ENCODE measurements around the gene SP8. TPM values are rescaled to one million over a fixed set of nuclear protein-coding genes. Genes with fewer than 3 reads are reported as not detected.

The SP8 gene
- total and polyA plus RNA-seq, 9 donors, result 0.18 TPM; not detected in 8

DNA sequence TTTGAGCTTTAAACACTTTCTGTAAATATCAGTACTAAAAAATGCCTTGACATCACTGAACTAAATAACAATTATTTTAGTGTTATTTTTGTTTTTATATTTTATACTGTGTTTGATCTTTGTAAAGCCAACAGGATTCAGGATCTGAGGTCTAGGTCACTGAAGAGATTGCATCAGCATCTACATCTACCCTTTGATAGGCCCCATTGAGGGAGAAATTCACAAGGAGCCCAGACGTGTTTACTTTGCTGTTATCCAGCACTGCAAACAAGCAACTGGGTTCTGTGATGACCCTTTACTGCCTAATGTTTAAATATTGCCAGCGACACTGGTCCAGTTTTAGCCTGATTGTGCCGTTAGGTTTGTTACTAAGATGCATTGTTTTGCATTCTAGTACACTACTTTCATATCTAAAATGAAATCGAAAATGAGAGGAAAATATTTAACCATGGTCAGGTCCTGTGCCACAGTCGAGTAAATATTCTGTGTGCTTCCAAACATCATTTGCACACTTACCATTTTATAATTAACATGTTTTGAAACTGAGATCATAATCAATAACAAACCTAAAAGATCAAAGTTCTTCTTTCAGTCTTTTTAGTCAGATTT, 48.7 kb downstream of the SP8 start:
- TF ChIP-seq, protein P1, sequence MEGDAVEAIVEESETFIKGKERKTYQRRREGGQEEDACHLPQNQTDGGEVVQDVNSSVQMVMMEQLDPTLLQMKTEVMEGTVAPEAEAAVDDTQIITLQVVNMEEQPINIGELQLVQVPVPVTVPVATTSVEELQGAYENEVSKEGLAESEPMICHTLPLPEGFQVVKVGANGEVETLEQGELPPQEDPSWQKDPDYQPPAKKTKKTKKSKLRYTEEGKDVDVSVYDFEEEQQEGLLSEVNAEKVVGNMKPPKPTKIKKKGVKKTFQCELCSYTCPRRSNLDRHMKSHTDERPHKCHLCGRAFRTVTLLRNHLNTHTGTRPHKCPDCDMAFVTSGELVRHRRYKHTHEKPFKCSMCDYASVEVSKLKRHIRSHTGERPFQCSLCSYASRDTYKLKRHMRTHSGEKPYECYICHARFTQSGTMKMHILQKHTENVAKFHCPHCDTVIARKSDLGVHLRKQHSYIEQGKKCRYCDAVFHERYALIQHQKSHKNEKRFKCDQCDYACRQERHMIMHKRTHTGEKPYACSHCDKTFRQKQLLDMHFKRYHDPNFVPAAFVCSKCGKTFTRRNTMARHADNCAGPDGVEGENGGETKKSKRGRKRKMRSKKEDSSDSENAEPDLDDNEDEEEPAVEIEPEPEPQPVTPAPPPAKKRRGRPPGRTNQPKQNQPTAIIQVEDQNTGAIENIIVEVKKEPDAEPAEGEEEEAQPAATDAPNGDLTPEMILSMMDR (IDR thresholded peaks at IDR 0.05), result no peak
- TF ChIP-seq EP300 (IDR thresholded peaks at IDR 0.05), result no peak
- TF ChIP-seq POLR2A (IDR thresholded peaks at IDR 0.05), result no peak
- Histone ChIP-seq H3K27ac (no peak overlapping the region), H3K4me3 (no peak overlapping the region), H3K4me1 (ENCODE audit: insufficient read depth) (no peaks in the 10 kb centered on the region), H3K36me3 (no peaks in the 10 kb centered on the region), H3K27me3 (no peaks in the 10 kb centered on the region), H3K9me3 (no peaks in the 10 kb centered on the region)
- DNase-seq, result no peak
- intact Hi-C loops (cut with DNase I), result no loop called here
- 48 to 51% (median 51%) methylated on average over 5 of the region's 5 CpGs for WGBS, 3 donors

DNA sequence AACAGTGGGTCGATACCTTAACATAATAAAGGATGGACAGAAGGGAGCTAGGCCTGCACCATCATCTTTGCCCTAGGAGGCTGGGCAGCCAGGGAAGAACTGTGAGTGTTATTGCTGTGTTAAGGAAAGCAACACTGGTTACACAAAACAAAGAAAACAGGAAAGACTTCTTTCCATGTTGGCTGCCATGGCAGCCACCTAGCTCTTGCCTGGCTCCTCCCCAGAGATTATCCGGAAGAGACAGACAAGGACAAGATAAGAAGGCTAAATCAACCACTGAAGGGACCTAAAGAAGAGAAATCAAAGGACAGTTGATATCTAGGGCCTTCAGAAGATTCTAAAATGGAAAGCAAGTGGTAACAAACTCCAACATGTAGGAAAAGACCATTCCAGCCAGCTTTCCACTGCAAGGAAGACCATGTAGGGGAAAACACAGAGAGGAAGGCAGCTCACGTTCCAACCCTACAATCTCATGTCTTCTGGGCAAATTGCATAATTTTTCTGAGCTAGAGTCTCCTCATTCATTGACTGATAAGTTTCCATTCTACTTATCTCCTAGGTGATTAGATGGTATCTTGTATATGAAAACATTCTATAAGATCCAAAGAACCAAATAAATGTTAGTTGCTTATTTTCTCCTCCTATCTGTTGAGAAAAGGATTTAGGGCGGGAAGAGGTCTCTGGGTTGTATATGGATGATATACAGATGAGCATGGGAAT, 51.2 kb downstream of the SP8 start:
- H3K36me3 ChIP-seq, result no peaks in the 10 kb centered on the region
- no peak overlapping the region for H3K4me3 ChIP-seq
- TF ChIP-seq EP300 (IDR thresholded peaks at IDR 0.05) (no peak), POLR2A (IDR thresholded peaks at IDR 0.05) (no peak)
- TF ChIP-seq, protein P1 (IDR thresholded peaks at IDR 0.05), result no peak
- H3K27me3 ChIP-seq, result no peaks in the 10 kb centered on the region
- DNase-seq, result no peak
- intact Hi-C loops (cut with DNase I), result no loop called here
- WGBS, 3 donors, result 56 to 72% (median 66%) methylated on average over 4 of the region's 4 CpGs
- H3K27ac ChIP-seq, result no peak overlapping the region
- no peaks in the 10 kb centered on the region for H3K9me3 ChIP-seq
- no peaks in the 10 kb centered on the region for H3K4me1 ChIP-seq (ENCODE audit: insufficient read depth)

Other genes starting within 250 kb of the SP8 start
- under 1 TPM in 4 of 7 donors, not detected in 3; 0.11 to 0.60 (median 0.35) TPM for gene ABCB5, start 171.2 kb downstream of the SP8 start, total RNA-seq
- gene ABCB5, start 171.2 kb downstream of the SP8 start, polyA plus RNA-seq, result under 1 TPM in 1 of 2 donors, not detected in 1; 0.88 TPM

Measured in ovary (tissue), 9 donors.